CD14-positive monocyte (primary cell): ENCODE results near the gene SMC4. TPM values are rescaled to one million over a fixed set of nuclear protein-coding genes. Genes with fewer than 3 reads are reported as not detected.

Source experiments
- DNase-seq, 3 donors: peaks; one replicate each; pipeline ENCODE4 v3.0.0-alpha.2; 2011 to 2022
- H2AFZ ChIP-seq: 2 replicates; pipeline ENCODE4 v1.6.0; 2012; ENCODE audit warnings: mild to moderate bottlenecking, low read depth, low read length, inconsistent platforms; ENCODE audit not compliant: insufficient read depth, poor library complexity, severe bottlenecking
- H3K27ac ChIP-seq, 2 donors: 1 replicate in 1 of 2; 2 replicates in 1 of 2; pipeline ENCODE4 v1.5.1; 2012 to 2013; ENCODE audit warnings: low read length in 2 of 2, control low read depth in 1 of 2, inconsistent platforms in 1 of 2, low read depth in 1 of 2, mild to moderate bottlenecking in 1 of 2
- H3K27me3 ChIP-seq, 2 donors: one replicate each; pipeline versions ENCODE4 v1.6.0 to v1.6.1; 2011 to 2013; ENCODE audit warnings: low read length in 2 of 2; ENCODE audit not compliant: control insufficient read depth in 2 of 2, insufficient read depth in 2 of 2
- H3K36me3 ChIP-seq, 2 donors: replicated peaks in 1 of 2; 1 replicate in 1 of 2; 2 replicates in 1 of 2; pipeline versions ENCODE4 v1.5.1 to v1.6.1; 2012 to 2013; ENCODE audit warnings: low read length in 2 of 2, control low read depth in 1 of 2, inconsistent platforms in 1 of 2, mild to moderate bottlenecking in 1 of 2; ENCODE audit not compliant: insufficient read depth in 2 of 2, control insufficient read depth in 1 of 2
- H3K4me1 ChIP-seq, 2 donors: 1 replicate in 1 of 2; 2 replicates in 1 of 2; pipeline versions ENCODE4 v1.5.1 to v1.6.1; 2012 to 2013; ENCODE audit warnings: low read length in 2 of 2, control low read depth in 1 of 2, inconsistent platforms in 1 of 2, mild to moderate bottlenecking in 1 of 2, moderate library complexity in 1 of 2; ENCODE audit not compliant: insufficient read depth in 2 of 2, control insufficient read depth in 1 of 2
- H3K4me2 ChIP-seq: replicated peaks from 2 replicates; pipeline ENCODE3; 2012; ENCODE audit warnings: low read length, moderate library complexity, mild to moderate bottlenecking; ENCODE audit not compliant: poor library complexity, severe bottlenecking; ENCODE audit errors: extremely low read depth
- H3K4me3 ChIP-seq, 3 experiments: fragments of 200-600 bp in 1 of 3; sonication (generic) in 1 of 3; replicated peaks in 1 of 3; 1 replicate in 2 of 3; 2 replicates in 1 of 3; pipeline ENCODE4 v1.5.1; 2011 to 2013; ENCODE audit warnings: low read length in 3 of 3, mild to moderate bottlenecking in 3 of 3, control low read depth in 2 of 3, low read depth in 2 of 3, inconsistent platforms in 1 of 3, moderate library complexity in 1 of 3
- H3K79me2 ChIP-seq: 2 replicates; pipeline ENCODE4 v1.6.0; 2012; ENCODE audit warnings: mild to moderate bottlenecking, control low read depth, inconsistent platforms, low read length, moderate library complexity; ENCODE audit not compliant: insufficient read depth
- H3K9ac ChIP-seq: 2 replicates; pipeline ENCODE4 v1.6.0; 2017; ENCODE audit warnings: low read length, mild to moderate bottlenecking; ENCODE audit not compliant: insufficient read depth, poor library complexity, severe bottlenecking
- H3K9me3 ChIP-seq, 2 donors: replicated peaks in 1 of 2; 1 replicate in 1 of 2; 2 replicates in 1 of 2; pipeline versions ENCODE4 v1.5.1 to v1.6.1; 2012 to 2013; ENCODE audit warnings: low read length in 2 of 2, control low read depth in 1 of 2; ENCODE audit not compliant: control insufficient read depth in 1 of 2, insufficient read depth in 1 of 2
- H4K20me1 ChIP-seq: 2 replicates; pipeline ENCODE4 v1.6.0; 2012; ENCODE audit warnings: mild to moderate bottlenecking, low read length, control low read depth, moderate library complexity; ENCODE audit not compliant: insufficient read depth
- H3K27ac Mint-ChIP-seq, 7 donors: one replicate each; pipeline ENCODE4 v1.8.0; 2020; ENCODE audit warnings: mild to moderate bottlenecking in 7 of 7, mixed read lengths in 7 of 7, moderate library complexity in 6 of 7, inconsistent platforms in 2 of 7
- H3K27me3 Mint-ChIP-seq, 3 donors: one replicate each; pipeline ENCODE4 v1.8.0; 2021 to 2022; ENCODE audit warnings: low read depth in 3 of 3, mild to moderate bottlenecking in 3 of 3, mixed read lengths in 3 of 3, moderate library complexity in 3 of 3, inconsistent platforms in 1 of 3
- H3K36me3 Mint-ChIP-seq, 2 donors: one replicate each; pipeline ENCODE4 v1.8.0; 2020; ENCODE audit warnings: mixed read lengths in 2 of 2, inconsistent platforms in 1 of 2, mild to moderate bottlenecking in 1 of 2
- H3K4me1 Mint-ChIP-seq: one replicate; pipeline ENCODE4 v1.8.0; 2020; ENCODE audit warnings: mild to moderate bottlenecking, mixed read lengths
- H3K4me3 Mint-ChIP-seq, 2 donors: one replicate each; pipeline ENCODE4 v1.8.0; 2020; ENCODE audit warnings: mild to moderate bottlenecking in 2 of 2, mixed read lengths in 2 of 2, moderate library complexity in 1 of 2
- H3K9me3 Mint-ChIP-seq, 7 donors: one replicate each; pipeline ENCODE4 v1.8.0; 2020 to 2022; ENCODE audit warnings: mixed read lengths in 7 of 7, mild to moderate bottlenecking in 6 of 7, moderate library complexity in 6 of 7, inconsistent platforms in 2 of 7
- CTCF ChIP-seq: fragments of 200-600 bp; IDR thresholded peaks from one replicate; pipeline ENCODE4 v1.8.0; 2022; ENCODE audit warnings: antibody characterized with exemption, mild to moderate bottlenecking
- WGBS: methylation state at CpG from one replicate; pipeline ENCODE4 v1.1.5; 2013; ENCODE audit warnings: missing lambda C conversion rate; ENCODE audit not compliant: insufficient coverage; 5-methylcytosine and 5-hydroxymethylcytosine counted together
- intact Hi-C, 2 donors: fragments of 100-400 bp; cut with micrococcal nuclease; formaldehyde crosslinking; loops; one replicate each; pipeline versions ENCODE4 v1.15.0 to v1.15.1; 2023
- polyA plus RNA-seq, 3 donors: library from polyadenylated mRNA; depleted of rRNA in 1 of 3; unstranded in 2 of 3; stranded (reverse) in 1 of 3; fragments of 300-500 nt in 2 of 3; fragments of >200 nt in 1 of 3; fragmentation: Illumina TruSeq in 2 of 3; gene quantifications; 1 replicate in 2 of 3; 2 replicates in 1 of 3; pipeline ENCODE4 v1.2.3, GENCODE V29; 2012 to 2021

The SMC4 gene
- polyA plus RNA-seq, 3 donors, result 6.8 to 17.2 (median 14.1) TPM

GRCh38 chr3:160376681-160377080 is 22.8 kb upstream of the SMC4 start:
- no peaks in the 10 kb centered on the region for H3K9me3 Mint-ChIP-seq
- WGBS, result no CpG with 5 or more reads among the region's 2 CpGs
- Histone ChIP-seq H3K4me2 (no peak overlapping the region), H3K27me3 (no peaks in the 10 kb centered on the region), H3K27ac (no peak overlapping the region), H3K4me3 (no peak overlapping the region), H2AFZ (no peak overlapping the region), H4K20me1 (no peaks in the 10 kb centered on the region), H3K36me3 (peaks cover 9 to 31% of the 10 kb centered on the region in 2 donors), H3K79me2 (no peaks in the 10 kb centered on the region), H3K9ac (no peak overlapping the region), H3K4me1 (no peaks in the 10 kb centered on the region), H3K9me3 (no peaks in the 10 kb centered on the region)
- H3K27ac Mint-ChIP-seq, result no peak overlapping the region
- no peak for TF ChIP-seq CTCF
- peaks cover 20 to 25% of the 10 kb centered on the region in 2 donors for H3K36me3 Mint-ChIP-seq
- intact Hi-C loops, result no loop called here
- peaks cover 0 to 2% (median 0%) of the 10 kb centered on the region in 3 donors for H3K27me3 Mint-ChIP-seq
- DNase-seq, result no peak
- no peaks in the 10 kb centered on the region for H3K4me1 Mint-ChIP-seq
- H3K4me3 Mint-ChIP-seq, result no peak overlapping the region

- DNase-seq, result no peak
- intact Hi-C loops, result no loop called here
These were observed 20.9 kb upstream of the SMC4 start for GRCh38 chr3:160378331-160379109.

More at GRCh38 chr3:160378331-160379109, 20.9 kb upstream of the SMC4 start:
- H3K27ac Mint-ChIP-seq, result no peak overlapping the region
- Histone ChIP-seq H3K4me2 (no peak overlapping the region), H3K27me3 (no peaks in the 10 kb centered on the region), H3K79me2 (no peaks in the 10 kb centered on the region), H2AFZ (no peak overlapping the region), H4K20me1 (no peaks in the 10 kb centered on the region), H3K4me1 (no peaks in the 10 kb centered on the region), H3K9me3 (no peaks in the 10 kb centered on the region), H3K4me3 (no peak overlapping the region), H3K27ac (no peak overlapping the region), H3K9ac (no peak overlapping the region), H3K36me3 (peaks cover 9 to 31% of the 10 kb centered on the region in 2 donors)
- peaks cover 0 to 2% (median 0%) of the 10 kb centered on the region in 3 donors for H3K27me3 Mint-ChIP-seq
- no peak overlapping the region for H3K4me3 Mint-ChIP-seq
- no peak for TF ChIP-seq CTCF
- H3K36me3 Mint-ChIP-seq, result peaks cover 25 to 30% of the 10 kb centered on the region in 2 donors
- H3K4me1 Mint-ChIP-seq, result no peaks in the 10 kb centered on the region
- no CpG with 5 or more reads among the region's 1 CpG for WGBS
- no peaks in the 10 kb centered on the region for H3K9me3 Mint-ChIP-seq
